Left hindlimb (tissue), 1 donor: Measurements from ENCODE around the gene CCDC127.
A peak's percentile ranks its signal among the peaks of the same experiment; 100 is the strongest.

Source experiments
- DNase-seq: peaks from one replicate; pipeline ENCODE4 v3.0.0-alpha.2; 2018

Gene CCDC127

GRCh38 chr5:188488-189481, 29.2 kb downstream of the CCDC127 start:
- peak; percentile 90 for DNase-seq

GRCh38 chr5:187617-188451, 30.1 kb downstream of the CCDC127 start:
- DNase-seq: no peak

- no peak for DNase-seq
These were observed 30.9 kb downstream of the CCDC127 start for GRCh38 chr5:187042-187431.

GRCh38 chr5:186091-187041, 31.6 kb downstream of the CCDC127 start:
- peak; percentile 24 for DNase-seq

- peak; percentile 19 for DNase-seq
These were observed 32.6 kb downstream of the CCDC127 start for GRCh38 chr5:185095-186070.

GRCh38 chr5:184471-184870, 33.5 kb downstream of the CCDC127 start:
- DNase-seq: peak; percentile 18

- peak; percentile 28 for DNase-seq
These were observed 35.8 kb downstream of the CCDC127 start for GRCh38 chr5:182126-182525.

GRCh38 chr5:181566-181965, 36.4 kb downstream of the CCDC127 start:
- DNase-seq: no peak

GRCh38 chr5:181160-181559, 36.8 kb downstream of the CCDC127 start:
- no peak for DNase-seq

GRCh38 chr5:180286-180918, 37.6 kb downstream of the CCDC127 start:
- no peak for DNase-seq

GRCh38 chr5:179401-179800, 38.6 kb downstream of the CCDC127 start:
- DNase-seq: no peak

- no peak for DNase-seq
These were observed 39.8 kb downstream of the CCDC127 start for GRCh38 chr5:178110-178509.

GRCh38 chr5:176296-176823, 41.6 kb downstream of the CCDC127 start:
- no peak for DNase-seq

- DNase-seq: peak; percentile 11
These were observed 43.0 kb downstream of the CCDC127 start for GRCh38 chr5:174876-175465.

- no peak for DNase-seq
These were observed 43.7 kb downstream of the CCDC127 start for GRCh38 chr5:174291-174600.

GRCh38 chr5:173392-174290, 44.3 kb downstream of the CCDC127 start:
- no peak for DNase-seq

GRCh38 chr5:172841-173251, 45.1 kb downstream of the CCDC127 start:
- DNase-seq: no peak

- no peak for DNase-seq
These were observed 45.5 kb downstream of the CCDC127 start for GRCh38 chr5:172421-172820.

GRCh38 chr5:171801-172331, 46.1 kb downstream of the CCDC127 start:
- DNase-seq: no peak
